Right lobe of liver (tissue), 6 donors: ENCODE results near the gene HSPA2. TPM values are rescaled to one million over a fixed set of nuclear protein-coding genes. Genes with fewer than 3 reads are reported as not detected.
"Not testable (repeated sequence)": the region's sequence is repeated elsewhere in the genome, so short reads cannot be mapped to it uniquely, and the experiment has no call there.

Experiments
- ATAC-seq, 4 donors: fragments of 200-7000 bp; cut with Tn5 transposase; one replicate each; pipeline ENCODE4 v1.9.1; 2020; ENCODE audit warnings: mild to moderate bottlenecking in 4 of 4, moderate library complexity in 4 of 4
- DNase-seq, 3 donors: peaks; one replicate each; pipeline ENCODE4 v3.0.0-alpha.2; 2020
- H3K27ac ChIP-seq, 3 donors: fragments of 200-600 bp; one replicate each; pipeline ENCODE4 v1.8.0; 2022
- H3K27me3 ChIP-seq, 2 donors: fragments of 200-600 bp; one replicate each; pipeline ENCODE4 v1.8.0; 2022
- H3K36me3 ChIP-seq, 4 donors: fragments of 200-600 bp; sonication (generic) in 1 of 4; one replicate each; pipeline versions ENCODE4 v1.5.1 to v1.8.0; 2017 to 2022; ENCODE audit warnings: control low read depth in 1 of 4
- H3K4me1 ChIP-seq, 4 donors: fragments of 200-600 bp; sonication (generic) in 1 of 4; one replicate each; pipeline versions ENCODE4 v1.5.1 to v1.8.0; 2017 to 2022; ENCODE audit warnings: control low read depth in 1 of 4
- H3K4me3 ChIP-seq, 3 donors: fragments of 200-600 bp; one replicate each; pipeline ENCODE4 v1.8.0; 2022
- H3K9me3 ChIP-seq, 4 donors: fragments of 200-600 bp; sonication (generic) in 1 of 4; one replicate each; pipeline versions ENCODE4 v1.5.1 to v1.8.0; 2017 to 2022; ENCODE audit warnings: control low read depth in 1 of 4
- POLR2A ChIP-seq: fragments of 450-650 bp; IDR thresholded peaks from one replicate; pipeline ENCODE4 v1.6.1; 2017; ENCODE audit warnings: antibody characterized with exemption, mild to moderate bottlenecking
- WGBS: methylation state at CpG from one replicate; pipeline ENCODE4 v1.1.6; 2018; ENCODE audit warnings: low coverage, low lambda C conversion rate; ENCODE audit not compliant: insufficient coverage; ENCODE audit errors: missing lambda C conversion rate; 5-methylcytosine and 5-hydroxymethylcytosine counted together
- intact Hi-C, 2 donors: fragments of 100-400 bp; cut with DNase I; formaldehyde crosslinking; loops; one replicate each; pipeline versions ENCODE4 v1.11.2 to v1.14.1; 2022
- total RNA-seq, 6 experiments: library from RNA; depleted of rRNA in 2 of 6; stranded (reverse); fragments of >200 nt in 2 of 6; fragmentation: NEBNext Ultra II Directional in 3 of 6; extraction: Animal tissue kit (Norgen Biotek cat#: 25700) in 3 of 6; gene quantifications; one replicate each; pipeline versions ENCODE4 v1.1.0 to v1.2.4, GENCODE V29; 2016 to 2023
- TF ChIP-seq, protein P1 (sequence below), 4 donors: fragments of 200-600 bp in 3 of 4; fragments of 450-650 bp in 1 of 4; IDR thresholded peaks; one replicate each; pipeline versions ENCODE4 v1.5.1 to v1.8.0; 2016 to 2022; ENCODE audit warnings: antibody characterized with exemption in 4 of 4, mild to moderate bottlenecking in 2 of 4
- donor health status: DM: no; HTN: yes; CAD: no.
- donor health status: DM: no; HTN: no; CAD: no.
- donor health status: DM: no; HTN: no; CAD: no.
- donor health status: DM: no; HTN: yes; CAD: no.
- donor health status: DM: no; HTN: yes; CAD: no.

HSPA2 gene
- total RNA-seq, 6 experiments from 2014 or later = 1.2 to 9.7 (median 5.0) TPM

DNA sequence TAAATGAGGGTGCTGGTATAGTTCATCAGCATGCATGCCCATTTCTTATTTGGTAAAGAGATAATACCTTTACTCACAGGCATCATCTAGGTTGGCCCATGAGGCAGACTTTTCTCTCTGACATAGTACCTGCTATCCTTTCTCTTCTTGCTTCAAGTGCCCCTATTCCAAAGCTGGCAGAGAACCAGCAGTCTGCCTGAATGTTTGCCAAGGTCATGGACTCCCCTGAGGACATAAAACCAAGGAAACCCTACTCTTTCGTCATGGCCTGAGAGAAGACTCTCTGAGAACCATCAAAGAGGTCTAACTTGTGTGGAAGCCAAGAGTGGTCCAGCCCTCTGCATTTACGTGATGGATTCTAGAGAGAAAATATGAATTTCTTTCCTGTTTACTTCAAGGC is 21.1 kb downstream of the HSPA2 start:
- 70% methylated on average over 2 of the region's 2 CpGs for WGBS
- Histone ChIP-seq H3K4me1 (no peaks in the 10 kb centered on the region), H3K9me3 (no peaks in the 10 kb centered on the region), H3K27me3 (no peaks in the 10 kb centered on the region), H3K4me3 (no peak overlapping the region), H3K27ac (no peak overlapping the region), H3K36me3 (no peaks in the 10 kb centered on the region)
- ATAC-seq (no peak), DNase-seq (no peak)
- intact Hi-C loops = no loop called here
- TF ChIP-seq, protein P1, sequence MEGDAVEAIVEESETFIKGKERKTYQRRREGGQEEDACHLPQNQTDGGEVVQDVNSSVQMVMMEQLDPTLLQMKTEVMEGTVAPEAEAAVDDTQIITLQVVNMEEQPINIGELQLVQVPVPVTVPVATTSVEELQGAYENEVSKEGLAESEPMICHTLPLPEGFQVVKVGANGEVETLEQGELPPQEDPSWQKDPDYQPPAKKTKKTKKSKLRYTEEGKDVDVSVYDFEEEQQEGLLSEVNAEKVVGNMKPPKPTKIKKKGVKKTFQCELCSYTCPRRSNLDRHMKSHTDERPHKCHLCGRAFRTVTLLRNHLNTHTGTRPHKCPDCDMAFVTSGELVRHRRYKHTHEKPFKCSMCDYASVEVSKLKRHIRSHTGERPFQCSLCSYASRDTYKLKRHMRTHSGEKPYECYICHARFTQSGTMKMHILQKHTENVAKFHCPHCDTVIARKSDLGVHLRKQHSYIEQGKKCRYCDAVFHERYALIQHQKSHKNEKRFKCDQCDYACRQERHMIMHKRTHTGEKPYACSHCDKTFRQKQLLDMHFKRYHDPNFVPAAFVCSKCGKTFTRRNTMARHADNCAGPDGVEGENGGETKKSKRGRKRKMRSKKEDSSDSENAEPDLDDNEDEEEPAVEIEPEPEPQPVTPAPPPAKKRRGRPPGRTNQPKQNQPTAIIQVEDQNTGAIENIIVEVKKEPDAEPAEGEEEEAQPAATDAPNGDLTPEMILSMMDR (IDR thresholded peaks at IDR 0.05) = no peak
- no peak for TF ChIP-seq POLR2A

DNA sequence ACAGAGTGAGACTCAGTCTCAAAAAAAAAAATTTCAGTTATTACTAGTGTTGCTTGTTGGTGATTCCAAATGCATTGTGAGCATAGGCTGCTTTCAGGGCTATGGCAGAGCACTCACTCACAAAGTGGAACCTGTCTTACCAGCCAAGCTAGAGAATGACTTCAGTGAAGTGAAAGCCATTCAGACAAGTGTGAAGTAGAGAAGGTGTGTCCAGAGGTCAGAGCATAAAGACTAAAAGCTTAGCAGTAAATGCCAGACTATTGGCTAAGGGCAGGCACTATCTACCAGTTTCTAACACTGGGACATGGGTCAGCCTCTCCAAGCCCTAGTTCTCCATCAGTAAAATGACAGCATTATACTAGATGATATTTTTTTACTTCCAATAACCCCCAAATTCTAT is 21.9 kb downstream of the HSPA2 start:
- Histone ChIP-seq H3K4me3 (no peak overlapping the region), H3K27me3 (no peaks in the 10 kb centered on the region), H3K4me1 (no peaks in the 10 kb centered on the region), H3K27ac (no peak overlapping the region), H3K36me3 (no peaks in the 10 kb centered on the region), H3K9me3 (no peaks in the 10 kb centered on the region)
- no peak for DNase-seq
- TF ChIP-seq POLR2A = no peak
- TF ChIP-seq, protein P1 (IDR thresholded peaks at IDR 0.05) = no peak
- ATAC-seq = no peak
- intact Hi-C loops = no loop called here

DNA sequence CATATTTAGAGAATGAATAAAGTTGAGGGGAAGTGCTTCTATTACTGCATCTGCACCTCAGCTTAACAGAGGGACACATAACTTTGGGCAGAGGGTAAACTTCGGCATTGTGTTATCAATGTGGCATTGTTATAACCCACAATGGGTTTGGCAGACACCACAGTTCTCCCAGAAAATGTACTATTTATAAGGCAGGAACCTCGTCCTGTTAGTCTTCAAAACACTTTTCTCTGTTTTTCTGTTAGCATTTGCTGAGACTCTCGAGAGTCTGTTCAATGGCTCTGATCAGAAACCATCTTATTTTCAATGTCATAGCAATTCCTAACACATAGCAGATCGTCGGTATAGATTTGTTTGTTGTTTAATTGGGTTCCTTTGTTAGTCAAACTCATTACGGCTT is 23.2 kb downstream of the HSPA2 start:
- Histone ChIP-seq H3K4me3 (no peak overlapping the region), H3K36me3 (no peaks in the 10 kb centered on the region), H3K4me1 (no peaks in the 10 kb centered on the region), H3K9me3 (no peaks in the 10 kb centered on the region), H3K27me3 (no peaks in the 10 kb centered on the region), H3K27ac (no peak overlapping the region)
- ATAC-seq (no peak), DNase-seq (no peak)
- TF ChIP-seq, protein P1 (IDR thresholded peaks at IDR 0.05) = no peak
- TF ChIP-seq POLR2A = no peak
- intact Hi-C loops = no loop called here
- WGBS = 69% methylated on average over 5 of the region's 6 CpGs

DNA sequence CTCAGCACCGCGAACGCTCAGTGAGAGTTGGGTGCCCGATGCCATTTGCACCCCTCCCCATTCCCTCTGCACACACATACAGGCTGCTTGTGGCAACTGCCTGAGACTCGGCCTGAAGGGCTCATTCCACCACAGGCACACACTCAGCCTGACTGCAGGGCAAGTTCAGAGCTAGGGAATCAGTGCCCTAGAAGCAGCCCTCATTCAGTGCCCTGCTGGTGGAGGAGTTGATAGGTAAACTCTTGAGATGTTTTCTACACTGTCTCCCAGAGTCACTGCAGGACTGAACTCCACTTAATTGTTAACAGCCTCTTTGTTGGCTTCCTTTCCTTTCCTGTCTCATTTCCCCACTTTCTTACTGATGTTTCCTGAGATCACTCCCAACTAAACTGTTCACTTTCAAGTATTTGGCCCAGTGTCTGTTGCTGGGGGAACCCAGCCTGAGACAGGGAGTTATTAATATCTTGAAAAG is 26.1 kb downstream of the HSPA2 start:
- H3K27ac ChIP-seq = no peak overlapping the region
- no peaks in the 10 kb centered on the region for H3K27me3 ChIP-seq
- ATAC-seq = peak in 1 of 4 donors; percentile 21
- intact Hi-C loops = no loop called here
- no CpG with 5 or more reads among the region's 5 CpGs for WGBS
- no peak overlapping the region for H3K4me3 ChIP-seq
- no peaks in the 10 kb centered on the region for H3K9me3 ChIP-seq
- H3K4me1 ChIP-seq = no peaks in the 10 kb centered on the region
- no peaks in the 10 kb centered on the region for H3K36me3 ChIP-seq
- no peak for DNase-seq
- TF ChIP-seq, protein P1 (IDR thresholded peaks at IDR 0.05) = no peak
- TF ChIP-seq POLR2A = no peak

DNA sequence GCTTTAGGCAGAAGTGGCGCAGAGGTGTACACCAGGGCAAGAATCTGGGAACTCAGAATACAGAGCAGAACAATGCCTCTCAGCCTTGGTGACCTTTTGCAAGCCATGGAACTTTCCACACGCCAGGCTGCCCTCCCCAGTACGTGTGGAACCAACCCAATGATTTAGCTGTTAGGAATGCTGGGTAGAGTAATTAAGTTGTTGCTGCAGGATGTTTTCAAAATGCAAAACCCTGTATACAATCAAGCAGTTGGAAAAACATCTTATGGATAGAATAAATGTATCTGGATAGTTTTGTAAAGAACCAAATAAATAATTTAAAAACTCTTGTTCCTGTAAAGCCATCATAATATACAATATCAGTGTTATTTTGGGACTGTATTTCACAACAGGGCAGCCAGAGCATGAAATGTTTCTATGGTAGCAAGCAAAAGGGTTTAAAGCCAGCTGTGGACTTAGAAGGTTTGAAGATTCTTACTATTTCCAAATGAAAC is 28.6 kb downstream of the HSPA2 start:
- no peaks in the 10 kb centered on the region for H3K4me1 ChIP-seq
- TF ChIP-seq, protein P1 (IDR thresholded peaks at IDR 0.05) = no peak
- TF ChIP-seq POLR2A = no peak
- H3K27ac ChIP-seq = no peak overlapping the region
- intact Hi-C loops = no loop called here
- no peaks in the 10 kb centered on the region for H3K36me3 ChIP-seq
- DNase-seq (no peak), ATAC-seq (peak in 3 of 4 donors; percentile 22 to 32 (median 29))
- no peaks in the 10 kb centered on the region for H3K27me3 ChIP-seq
- no peak overlapping the region for H3K4me3 ChIP-seq
- WGBS = 82% methylated on average over 1 of the region's 3 CpGs
- no peaks in the 10 kb centered on the region for H3K9me3 ChIP-seq

DNA sequence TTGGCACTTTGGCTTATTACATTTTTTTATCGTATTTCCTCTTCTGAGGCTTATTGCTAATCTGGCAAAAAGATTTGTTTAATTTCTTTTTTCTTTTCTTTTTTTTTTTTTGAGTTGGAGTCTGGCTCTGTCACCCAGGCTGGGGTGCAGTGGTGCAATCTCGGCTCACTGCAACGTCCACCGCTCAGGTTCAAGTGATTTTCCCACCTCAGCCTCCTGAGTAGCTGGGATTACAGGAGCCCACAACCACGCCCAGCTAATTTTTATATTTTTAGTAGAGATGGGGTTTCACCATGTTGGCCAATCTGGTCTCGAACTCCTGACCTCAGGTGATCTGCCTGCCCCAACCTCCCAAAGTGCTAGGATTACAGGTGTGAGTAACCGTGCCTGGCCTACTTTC is 29.1 kb downstream of the HSPA2 start:
- intact Hi-C loops, ATAC-seq, H3K4me3 ChIP-seq, H3K27me3 ChIP-seq, DNase-seq, H3K4me1 ChIP-seq, H3K27ac ChIP-seq, H3K9me3 ChIP-seq, H3K36me3 ChIP-seq: not testable (repeated sequence)
- 72% methylated on average over 7 of the region's 7 CpGs for WGBS
